GM21529 (cell line): Measurements from ENCODE around the gene C5.
A peak's percentile ranks its signal among the peaks of the same experiment; 100 is the strongest.
"Not testable (repeated sequence)": the region's sequence is repeated elsewhere in the genome, so short reads cannot be mapped to it uniquely, and the experiment has no call there.

Experiments
- ATAC-seq: cut with Tn5 transposase; IDR thresholded peaks from one replicate; pipeline ENCODE4 v1.9.1; 2021; ENCODE audit not compliant: unreplicated experiment

C5 gene

DNA sequence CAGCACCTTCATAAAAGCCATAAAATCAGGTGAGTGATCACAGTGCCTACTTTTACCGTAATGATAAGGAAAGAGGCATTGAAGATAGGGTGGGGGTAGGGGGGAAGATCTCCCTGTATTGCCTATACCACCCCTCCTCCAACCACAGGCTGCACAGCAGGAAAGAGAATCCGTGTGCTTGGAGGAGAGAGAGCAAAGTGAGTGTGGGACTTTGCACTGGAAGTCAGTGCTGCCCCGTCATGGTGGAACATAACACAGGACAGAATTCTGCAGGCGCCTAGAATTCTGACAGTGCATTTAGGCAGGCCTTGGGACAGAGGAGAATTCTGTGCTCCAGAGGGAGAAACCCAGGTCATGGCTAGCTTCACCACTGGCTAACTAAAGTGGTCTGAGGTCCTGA, 3.5 kb upstream of the C5 start:
- ATAC-seq = no peak

DNA sequence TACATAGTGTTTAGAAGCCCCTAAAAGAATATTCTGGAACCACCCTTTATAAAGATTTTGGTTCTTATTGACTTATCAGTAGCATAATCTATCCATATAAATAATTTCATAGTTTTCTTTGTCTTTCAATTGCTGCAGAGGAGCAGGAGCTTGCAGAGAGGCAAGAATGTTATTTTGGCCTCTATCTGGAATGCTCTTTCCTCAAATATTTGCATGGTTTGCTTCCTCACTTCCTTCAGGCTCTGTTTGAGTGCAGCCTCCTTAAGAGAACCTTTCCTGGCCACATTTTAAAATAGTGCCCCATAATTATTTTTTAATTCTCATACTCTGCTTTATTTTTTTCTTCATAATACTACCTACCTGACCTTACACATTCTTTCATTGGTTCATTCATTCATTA, 1.5 kb downstream of the C5 start:
- ATAC-seq = no peak

DNA sequence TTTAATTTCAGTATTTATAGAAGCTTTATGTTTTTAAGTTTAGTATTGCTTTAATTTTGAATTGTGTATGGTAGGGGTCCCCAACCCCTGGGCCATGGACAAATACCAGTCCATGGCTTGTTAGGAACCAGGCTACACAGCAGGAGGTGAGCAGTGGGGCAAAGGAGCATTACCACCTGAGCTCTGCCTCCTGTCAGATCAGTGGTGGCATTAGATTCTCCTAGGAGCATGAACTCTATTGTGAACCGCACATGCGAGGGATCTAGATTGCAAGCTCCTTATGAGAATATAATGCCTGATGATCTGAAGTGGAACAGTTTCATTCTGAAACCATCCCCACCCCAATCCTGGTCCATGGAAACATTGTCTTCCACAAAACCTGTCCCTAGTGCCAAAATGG, 1.9 kb downstream of the C5 start:
- ATAC-seq = no peak

DNA sequence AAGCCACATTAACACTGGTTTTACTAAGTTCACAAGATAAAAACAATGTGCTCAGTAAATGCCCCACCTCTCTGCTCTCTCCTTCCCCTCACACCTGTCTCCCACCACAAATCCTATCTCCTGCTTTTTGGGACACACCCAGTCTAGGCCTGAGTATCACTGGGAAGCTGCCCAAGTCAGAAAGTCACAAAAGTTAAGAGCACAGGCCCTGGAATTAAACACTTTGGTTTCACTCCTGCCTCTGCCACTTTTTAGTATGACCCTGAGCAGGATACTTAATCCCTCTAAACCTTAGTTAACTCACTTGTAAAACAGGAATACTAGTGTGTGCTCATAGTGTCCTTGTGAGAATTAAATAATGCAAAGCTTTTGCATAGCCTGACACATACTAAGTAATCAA, 11.3 kb downstream of the C5 start:
- no peak for ATAC-seq

DNA sequence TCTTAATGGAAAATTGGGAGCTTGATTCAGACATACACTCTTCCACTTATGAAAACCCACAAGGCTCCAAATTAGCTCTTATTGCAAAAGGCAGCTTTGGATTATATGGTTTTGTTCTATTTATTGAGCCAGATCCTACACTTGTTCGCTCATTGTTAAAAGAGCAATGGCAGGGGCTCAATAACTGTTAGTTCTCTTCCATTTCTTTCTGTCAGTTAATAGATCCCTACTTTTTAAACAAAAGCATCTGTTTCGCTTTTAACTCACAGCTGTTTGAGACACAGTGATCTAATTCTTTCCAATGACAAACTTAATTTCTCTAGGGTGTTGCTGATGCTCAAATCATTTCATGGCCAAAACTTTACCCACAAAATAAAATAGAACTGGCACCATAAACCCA, 11.7 kb downstream of the C5 start:
- ATAC-seq = no peak

DNA sequence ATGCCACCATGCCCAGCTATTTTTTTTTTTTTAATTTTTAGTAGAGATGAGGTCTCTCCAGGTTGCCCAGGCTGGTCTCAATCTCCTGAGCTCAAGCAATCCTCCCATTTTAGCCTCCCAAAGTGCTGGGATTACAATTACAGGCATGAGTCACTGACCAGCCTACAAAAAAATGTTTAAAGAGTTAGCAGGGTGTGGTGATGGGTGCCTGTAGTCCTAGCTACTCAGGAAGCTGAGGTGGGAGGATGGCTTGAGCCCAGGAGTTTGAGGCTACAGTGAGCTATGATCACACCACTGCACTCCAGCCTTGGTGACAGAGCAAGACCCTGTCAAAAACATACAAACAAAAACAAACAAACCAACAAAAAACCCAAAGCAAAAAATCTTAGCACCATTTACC, 14.4 kb downstream of the C5 start:
- ATAC-seq = not testable (repeated sequence)

DNA sequence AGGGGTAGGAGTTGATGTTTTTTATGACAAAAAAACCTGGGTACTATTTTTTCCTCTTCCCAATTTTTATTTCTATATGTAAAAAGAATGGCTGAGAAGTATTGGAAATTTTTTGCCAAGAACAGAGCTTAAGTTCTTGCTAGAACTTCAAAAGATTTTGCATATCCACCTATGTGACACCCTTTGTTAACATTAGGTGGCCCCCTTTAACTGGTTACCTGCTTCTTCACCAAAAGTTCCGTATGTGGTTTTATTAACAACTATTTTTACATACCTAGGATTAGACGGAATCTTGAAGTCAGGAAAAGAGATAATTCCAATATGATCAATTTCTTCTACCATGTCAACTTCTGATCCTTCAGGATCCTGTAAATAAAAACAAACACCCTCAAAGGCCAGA, 15.5 kb downstream of the C5 start:
- ATAC-seq = no peak

DNA sequence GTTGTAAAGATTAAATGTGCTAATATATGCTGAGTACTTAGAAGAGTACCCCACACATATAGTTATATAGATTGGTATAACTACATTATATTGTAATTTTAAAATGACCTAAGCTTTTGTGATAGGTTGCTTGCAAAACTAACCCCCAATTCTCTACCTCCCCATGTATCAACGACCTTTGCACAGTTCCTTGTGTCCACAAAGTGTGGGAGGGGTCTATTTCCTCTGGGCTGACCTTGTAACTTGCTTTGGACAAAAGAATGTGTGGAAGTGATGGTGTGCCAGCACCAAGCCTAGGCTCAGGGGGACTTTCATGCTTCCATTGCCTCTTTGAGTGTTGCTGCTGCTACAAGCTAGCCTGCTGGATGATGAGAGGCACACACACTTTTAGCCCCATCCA, 20.6 kb downstream of the C5 start:
- ATAC-seq = no peak

DNA sequence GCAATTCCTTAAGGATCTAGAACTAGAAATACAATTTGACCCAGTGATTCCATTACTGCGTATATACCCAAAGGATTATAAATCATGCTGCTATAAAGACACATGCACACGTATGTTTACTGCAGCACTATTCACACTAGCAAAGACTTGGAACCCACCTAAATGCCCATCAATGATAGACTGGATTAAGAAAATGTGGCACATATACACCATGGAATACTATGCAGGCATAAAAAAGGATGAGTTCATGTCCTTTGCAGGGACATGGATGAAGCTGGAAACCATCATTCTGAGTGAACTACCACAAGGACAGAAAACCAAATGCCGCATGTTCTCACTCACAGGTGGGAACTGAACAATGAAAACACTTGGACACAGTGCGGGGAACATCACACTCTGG, 21.8 kb downstream of the C5 start:
- ATAC-seq = not testable (repeated sequence)

DNA sequence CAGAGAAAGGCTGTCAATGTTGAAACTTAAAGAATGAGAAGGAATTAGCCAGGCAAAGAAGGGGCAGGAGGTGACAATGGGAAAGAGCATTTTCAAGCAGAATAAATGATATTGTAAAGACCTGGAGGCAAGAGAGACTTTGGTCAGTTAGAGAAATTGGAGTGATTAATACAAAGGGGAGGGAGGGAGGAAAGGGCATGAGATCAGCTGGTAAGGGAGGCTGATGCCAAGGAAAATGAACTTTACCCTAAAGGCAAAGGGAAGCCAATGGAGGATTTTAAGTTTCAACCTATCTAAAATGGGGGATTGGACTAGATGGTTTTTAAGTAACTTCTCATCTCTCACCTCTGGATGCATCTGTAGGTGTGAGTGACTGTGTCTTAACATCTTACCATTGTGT, 23.3 kb downstream of the C5 start:
- ATAC-seq = no peak

DNA sequence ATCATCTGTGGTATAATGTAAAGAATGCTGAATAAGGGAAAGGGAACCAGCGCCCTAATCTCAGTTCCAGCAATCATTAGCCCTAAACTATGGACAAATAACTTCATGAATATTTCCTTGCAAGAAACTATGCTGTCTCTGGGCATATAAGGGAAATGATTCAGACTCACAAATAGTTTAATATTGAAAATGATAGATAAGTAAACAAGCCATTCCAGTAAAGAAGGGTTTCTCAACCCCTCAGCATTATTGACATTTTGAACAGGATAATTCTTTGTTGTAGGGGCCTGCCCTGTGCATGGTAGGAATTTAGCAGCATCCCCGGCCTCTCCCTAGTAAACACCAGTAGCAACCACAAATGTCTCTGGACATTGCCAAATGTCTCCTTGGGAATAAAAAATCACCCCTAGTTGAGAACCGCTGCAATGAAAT, 23.8 kb downstream of the C5 start:
- no peak for ATAC-seq

DNA sequence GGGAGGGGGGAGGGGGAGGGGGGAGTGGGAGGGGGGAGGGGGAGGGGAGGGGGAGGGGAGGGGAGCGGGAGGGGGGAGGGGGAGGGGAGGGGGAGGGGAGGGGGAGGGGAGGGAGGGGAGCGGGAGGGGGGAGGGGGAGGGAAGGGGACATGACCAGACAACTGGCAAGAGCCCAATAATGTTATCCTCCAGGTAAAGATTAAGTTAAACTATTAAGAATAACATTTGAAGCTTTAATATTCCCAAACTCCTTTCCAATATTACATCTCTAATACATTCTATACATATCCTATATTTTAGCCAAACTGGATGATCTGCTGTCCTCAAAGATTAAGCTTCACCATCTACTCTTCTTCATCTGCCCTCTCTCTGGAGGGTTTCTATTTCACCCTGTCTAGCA, 25.8 kb downstream of the C5 start:
- ATAC-seq = no peak

DNA sequence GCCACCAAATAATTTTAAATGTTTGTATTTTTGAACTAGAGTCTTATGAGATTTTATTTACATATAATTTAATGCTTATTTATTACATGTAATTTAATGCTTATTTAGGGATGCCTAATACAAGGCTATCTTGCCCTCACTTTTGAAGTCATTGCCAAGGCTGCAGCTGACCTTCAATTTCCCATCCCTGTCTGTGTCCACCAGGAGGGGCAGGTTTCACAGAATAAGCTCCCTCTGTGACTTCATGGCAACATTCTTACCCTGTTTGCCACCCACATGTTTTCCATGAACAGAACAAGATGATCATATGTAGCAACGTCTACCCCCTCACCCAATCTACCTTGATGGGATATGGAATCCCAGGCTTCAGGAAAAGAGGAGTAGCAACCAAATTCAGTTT, 27.0 kb downstream of the C5 start:
- no peak for ATAC-seq

DNA sequence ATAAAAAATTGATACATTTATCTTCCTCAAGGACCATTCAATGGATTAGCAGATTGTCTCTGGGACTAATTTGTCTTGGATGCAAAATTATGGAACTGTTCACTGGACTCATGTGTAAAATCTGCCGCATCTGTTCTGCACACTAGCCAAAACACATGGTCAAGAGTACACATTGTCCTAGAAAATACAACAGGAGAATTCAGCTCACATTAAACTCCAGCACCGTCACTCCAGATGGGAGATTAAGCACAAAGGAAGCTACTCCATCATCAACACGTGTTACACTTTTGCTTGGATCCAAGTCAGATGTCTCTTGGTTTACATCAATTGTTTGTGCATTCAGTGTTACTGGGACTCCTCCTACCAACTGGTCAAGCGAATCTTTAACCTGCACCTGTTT, 28.8 kb downstream of the C5 start:
- ATAC-seq = no peak

DNA sequence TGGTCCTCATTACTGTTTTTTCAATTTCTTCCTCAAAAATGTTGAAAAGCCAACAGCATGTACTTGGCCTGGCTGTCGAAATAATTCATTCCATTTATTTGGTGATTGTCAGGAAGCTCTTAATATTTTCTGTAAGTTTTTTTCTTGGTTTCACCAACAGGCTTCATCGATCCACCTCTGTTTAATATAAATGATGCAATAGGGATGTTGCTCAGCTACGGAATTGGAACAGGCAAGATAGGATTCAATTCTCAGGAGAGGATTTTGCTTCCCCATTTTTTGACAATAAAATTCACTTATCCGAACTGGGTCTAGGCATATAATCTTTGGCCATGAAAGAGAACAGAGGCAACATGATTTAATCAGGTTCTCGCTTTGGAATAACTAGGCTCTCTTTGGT, 30.8 kb downstream of the C5 start:
- no peak for ATAC-seq

DNA sequence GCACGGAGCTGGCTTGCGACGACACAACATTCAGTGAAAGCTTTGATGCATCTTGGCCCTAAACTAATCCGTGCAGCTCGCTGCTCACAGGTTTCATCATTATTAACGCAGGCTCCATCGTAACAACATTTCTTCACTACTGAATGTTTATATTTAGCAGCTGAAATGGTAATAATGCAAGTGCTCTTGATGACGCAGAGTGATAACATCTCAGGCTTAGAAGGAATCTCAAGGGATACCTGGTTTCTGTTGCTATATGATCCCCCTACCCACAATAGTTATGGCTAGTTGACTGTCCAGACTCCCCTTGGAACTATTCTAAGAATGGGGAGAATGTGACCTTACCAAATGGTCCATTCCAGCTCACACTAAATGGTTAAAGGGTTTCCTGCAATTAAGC, 36.2 kb downstream of the C5 start:
- ATAC-seq = no peak

DNA sequence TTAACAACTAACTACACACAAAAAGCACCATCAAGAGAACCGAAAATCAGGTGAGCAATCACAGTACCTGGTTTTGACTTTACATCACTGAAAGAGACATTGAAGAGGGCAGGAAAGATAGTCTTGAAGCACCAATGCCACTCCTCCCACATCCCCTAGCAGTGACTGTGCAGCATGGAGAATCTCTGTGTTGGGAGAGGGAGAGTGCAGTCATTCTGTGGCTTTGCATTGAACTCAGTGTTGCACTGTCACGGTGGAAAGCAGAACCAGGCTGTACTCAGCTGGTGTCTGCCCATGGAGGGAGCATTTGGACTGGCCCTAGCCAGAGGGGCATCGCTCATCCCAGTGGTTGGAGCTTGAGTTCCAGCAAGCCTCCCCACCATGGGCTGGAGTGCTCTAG, 40.4 kb downstream of the C5 start:
- ATAC-seq = no peak

DNA sequence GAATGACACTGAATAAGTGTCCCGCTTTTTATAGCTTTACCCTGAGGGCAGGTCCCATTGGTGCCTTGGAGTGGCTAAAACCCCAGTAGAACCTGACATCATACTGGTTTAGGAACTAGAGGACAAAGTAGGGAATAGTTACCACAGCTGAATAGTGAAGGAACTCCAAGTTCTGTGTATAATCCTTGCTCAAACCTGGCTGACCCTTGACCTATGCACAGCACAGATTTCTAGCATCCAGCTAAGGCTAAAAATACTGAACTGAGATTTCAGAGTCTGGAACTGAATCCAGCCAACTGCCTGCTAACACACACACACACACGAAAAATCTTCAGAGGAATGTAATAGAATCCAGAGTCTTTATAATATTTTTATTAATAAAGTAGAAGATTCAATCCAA, 50.8 kb downstream of the C5 start:
- ATAC-seq = no peak

DNA sequence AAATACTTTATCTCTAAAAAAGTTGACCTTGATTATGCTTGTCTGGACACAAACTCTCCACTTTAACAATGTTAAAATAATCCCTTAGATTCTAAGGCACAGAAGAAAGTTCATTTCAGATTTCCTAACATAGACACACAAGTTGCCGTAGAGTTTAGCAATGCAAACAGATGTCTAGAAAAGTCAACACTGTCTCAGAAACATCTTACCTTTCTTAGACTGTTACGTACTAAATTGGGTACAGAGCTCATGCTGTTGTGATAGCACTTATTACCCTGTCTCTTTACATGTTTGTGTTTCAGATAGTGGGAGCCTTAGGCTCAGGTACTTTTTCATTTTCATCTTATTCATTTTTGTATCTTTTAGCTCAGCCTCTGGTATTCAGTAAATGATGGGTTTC, 52.0 kb downstream of the C5 start:
- no peak for ATAC-seq

DNA sequence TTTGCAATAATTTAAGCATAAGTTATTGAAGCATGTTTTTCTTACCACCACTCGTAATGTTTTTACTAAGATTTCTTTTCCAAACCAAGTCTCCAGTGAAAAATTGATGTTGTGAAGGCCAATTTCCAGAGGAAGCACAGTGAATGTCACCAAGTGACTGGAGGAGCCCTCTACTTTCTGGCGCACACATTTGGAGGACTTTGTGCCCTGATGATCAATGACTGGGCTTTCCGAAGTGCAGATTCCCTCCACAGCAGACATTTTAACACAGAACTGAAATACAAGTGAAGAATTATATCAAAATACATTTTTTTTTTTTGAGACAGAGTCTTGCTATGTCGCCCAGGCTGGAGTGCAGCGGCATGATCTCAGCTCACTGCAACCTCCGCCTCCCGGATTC, 52.6 kb downstream of the C5 start:
- ATAC-seq = no peak

DNA sequence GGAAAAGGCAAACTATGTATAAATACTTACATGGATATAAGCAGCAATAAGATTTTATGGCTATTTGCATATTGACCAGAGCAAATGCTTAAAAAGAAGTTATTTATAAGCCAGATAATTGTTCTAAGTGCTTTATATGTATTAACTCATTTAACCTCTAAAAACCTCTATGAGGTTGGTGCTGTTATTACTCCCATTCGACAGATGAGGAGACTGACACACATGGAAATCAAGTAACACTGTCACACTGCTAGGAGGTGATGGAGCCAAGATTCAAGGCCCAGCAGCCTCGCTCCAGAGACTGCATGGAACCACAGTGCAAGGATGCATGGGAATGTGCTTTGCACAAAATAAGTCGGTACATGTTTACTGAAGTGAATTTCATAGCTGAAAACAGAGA, 53.7 kb downstream of the C5 start:
- no peak for ATAC-seq

DNA sequence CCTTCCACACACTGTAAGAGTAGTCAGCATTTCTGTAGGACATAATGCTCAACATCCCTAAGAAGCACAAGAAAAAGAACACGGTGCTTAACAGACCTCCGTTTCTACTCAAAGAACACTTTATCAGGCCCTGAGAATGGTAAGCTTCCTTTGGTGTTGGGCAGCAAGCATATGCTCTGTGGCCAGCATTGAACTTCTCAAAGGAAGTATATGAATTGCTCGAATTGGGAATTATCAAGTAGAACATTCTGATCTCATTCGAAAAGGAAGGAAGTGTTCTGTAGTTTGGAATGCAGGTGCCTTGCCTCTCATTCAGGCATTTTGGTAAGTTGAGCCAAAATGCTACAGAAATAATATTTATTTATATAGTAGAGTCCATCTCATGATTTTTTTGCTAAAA, 61.0 kb downstream of the C5 start:
- no peak for ATAC-seq

DNA sequence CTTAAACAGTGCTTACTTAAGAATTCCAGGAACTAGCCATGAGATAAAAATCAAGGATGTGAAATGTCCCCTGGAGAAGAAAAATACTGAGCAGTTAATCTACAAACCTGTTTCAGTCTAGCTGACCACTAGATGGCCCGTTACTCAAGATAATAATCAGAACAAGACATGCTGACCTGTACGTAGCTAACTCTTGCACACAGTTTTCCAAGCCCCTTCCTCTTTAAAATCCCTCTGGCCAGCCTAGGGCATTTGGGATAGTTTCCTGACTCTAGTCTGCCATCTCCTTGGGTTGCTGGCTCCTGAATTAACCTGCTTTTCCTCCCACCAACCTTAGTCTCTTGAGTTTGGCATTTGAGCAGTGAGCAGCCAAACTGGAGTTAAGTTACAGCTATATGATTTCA, 64.3 kb downstream of the C5 start:
- ATAC-seq = no peak

DNA sequence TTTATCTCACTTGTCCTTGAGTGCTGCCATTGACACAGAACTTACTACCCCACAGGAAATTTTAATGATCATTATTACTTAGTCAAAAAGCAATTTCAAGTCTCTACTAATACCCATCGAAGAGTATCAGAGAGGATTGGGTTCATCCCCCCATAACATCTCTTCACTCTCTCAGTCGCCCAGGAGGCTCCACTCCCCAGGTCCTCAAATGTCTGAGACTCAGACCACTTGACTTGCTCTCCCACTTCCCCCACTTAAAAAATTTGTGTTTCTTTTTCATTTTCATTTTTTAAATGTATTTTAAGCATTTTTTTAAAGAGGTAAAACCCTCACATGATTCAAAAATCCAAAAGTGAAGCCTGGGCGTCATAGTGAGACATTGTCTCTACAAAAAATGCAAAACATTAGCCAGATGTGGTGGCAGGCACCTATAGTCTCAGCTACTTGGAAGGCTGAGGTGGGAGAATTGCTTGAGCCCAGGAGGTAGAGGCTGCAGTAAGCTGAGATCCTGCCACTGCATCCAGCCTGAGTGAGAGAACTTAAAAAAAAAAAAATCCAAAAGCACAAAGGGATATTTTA, 66.7 kb downstream of the C5 start:
- peak; percentile 81 for ATAC-seq
